ENCODE measurements around the gene COL27A1.
A peak's percentile ranks its signal among the peaks of the same experiment; 100 is the strongest.

Gene COL27A1

GRCh38 chr9:114151426-114151956, 3.8 kb upstream of the COL27A1 start:
- no peak for TF ChIP-seq CTCF (IDR thresholded peaks at IDR 0.05; ENCODE audit: low read depth, low read length)
- no peak for DNase-seq (ENCODE audit: extremely low read depth, low read depth)

GRCh38 chr9:114153761-114154599, 1.4 kb upstream of the COL27A1 start:
- TF ChIP-seq CTCF (IDR thresholded peaks at IDR 0.05; ENCODE audit: low read depth, low read length), result peak; percentile 55
- no peak for DNase-seq (ENCODE audit: extremely low read depth, low read depth)

DNA sequence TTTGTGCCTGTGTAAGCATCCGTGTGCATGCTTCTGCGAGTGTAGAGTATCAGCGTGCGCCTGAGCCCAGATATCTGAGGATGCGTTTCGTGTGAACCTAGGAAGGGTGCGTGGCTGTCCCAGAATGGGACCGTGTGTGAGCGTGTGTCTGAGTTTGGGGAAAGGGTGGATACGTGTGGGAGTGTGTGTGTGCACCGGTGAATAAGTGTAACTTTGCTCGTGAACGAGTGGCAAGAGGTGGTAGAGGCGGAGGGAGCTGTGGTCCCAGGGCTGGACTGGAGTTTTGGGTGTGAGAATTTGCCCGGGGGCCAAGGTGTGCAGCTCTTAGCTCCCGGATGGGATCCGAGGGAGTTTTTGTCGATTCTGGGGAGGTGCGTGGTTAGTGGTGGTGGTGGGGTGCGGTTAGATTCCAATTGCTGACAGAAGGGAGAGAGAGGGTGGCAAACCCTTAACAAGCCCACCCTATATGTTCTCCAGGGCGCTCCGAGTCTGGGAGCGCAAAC, 686 bp upstream of the COL27A1 start:
- no peak for DNase-seq (ENCODE audit: extremely low read depth, low read depth)
- no peak for TF ChIP-seq CTCF (IDR thresholded peaks at IDR 0.05; ENCODE audit: low read depth, low read length)

DNA sequence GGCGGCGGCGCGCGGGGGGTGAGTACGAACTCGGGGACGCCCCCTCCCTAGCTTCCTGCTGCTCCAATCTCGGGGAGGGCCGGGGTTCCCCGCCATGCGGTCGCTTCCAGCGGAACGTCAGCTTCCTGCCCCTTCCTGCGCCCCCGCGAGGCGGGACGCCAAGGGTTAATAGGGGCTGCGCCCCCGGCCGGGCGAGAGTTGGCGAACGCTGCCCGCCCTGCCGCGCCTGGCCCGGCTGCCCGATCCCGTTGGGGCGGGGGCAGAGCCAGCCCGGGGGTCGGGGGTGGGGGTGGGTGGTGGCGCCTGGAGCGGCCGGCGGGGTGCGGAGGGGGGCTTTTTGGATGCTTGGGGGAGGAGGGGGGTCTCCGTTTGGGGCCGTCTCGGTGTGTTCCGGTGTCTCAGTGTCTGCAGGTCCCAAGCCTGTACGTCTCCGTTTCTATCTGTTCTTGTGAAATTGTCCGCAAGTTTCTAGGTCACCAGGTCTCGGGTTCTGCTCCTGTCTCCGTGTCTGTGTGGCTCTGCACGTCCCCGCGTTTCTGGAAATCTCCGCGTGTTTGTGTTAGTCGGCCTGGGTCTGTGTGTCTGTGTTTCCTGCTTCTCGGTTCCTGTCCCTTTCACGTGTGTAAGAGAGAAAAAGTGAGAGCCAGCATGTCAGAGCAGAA, 789 bp downstream of the COL27A1 start:
- no peak for TF ChIP-seq CTCF (IDR thresholded peaks at IDR 0.05; ENCODE audit: low read depth, low read length)
- no peak for DNase-seq (ENCODE audit: extremely low read depth, low read depth)

GRCh38 chr9:114156657-114157421, 1.5 kb downstream of the COL27A1 start:
- peak; percentile 63 for DNase-seq (ENCODE audit: extremely low read depth, low read depth)
- TF ChIP-seq CTCF (IDR thresholded peaks at IDR 0.05; ENCODE audit: low read depth, low read length), result peak; percentile 37

- no peak for TF ChIP-seq CTCF (IDR thresholded peaks at IDR 0.05; ENCODE audit: low read depth, low read length)
- DNase-seq (ENCODE audit: extremely low read depth, low read depth), result no peak
These were observed 2.3 kb downstream of the COL27A1 start for GRCh38 chr9:114157516-114158176.

All from AG09319 (cell line).